Ascending aorta (tissue), 2 donors: Measurements from ENCODE around the gene LIPG. TPM values are rescaled to one million over a fixed set of nuclear protein-coding genes. Genes with fewer than 3 reads are reported as not detected.

Experiments
- DNase-seq, 2 donors: peaks; one replicate each; pipeline ENCODE4 v3.0.0-alpha.2; 2019; ENCODE audit warnings: low spot score in 2 of 2
- H3K27ac ChIP-seq, 2 donors: fragments of 200-600 bp; sonication (generic); one replicate each; pipeline ENCODE4 v1.5.1; 2016 to 2017; ENCODE audit warnings: mild to moderate bottlenecking in 1 of 2
- H3K27me3 ChIP-seq: fragments of 200-600 bp; sonication (generic); one replicate; pipeline ENCODE4 v1.5.1; 2017
- H3K36me3 ChIP-seq, 2 donors: fragments of 200-600 bp; sonication (generic); one replicate each; pipeline ENCODE4 v1.5.1; 2016
- H3K4me1 ChIP-seq, 2 donors: fragments of 200-600 bp; sonication (generic); one replicate each; pipeline ENCODE4 v1.5.1; 2016 to 2017; ENCODE audit warnings: mild to moderate bottlenecking in 1 of 2
- H3K4me3 ChIP-seq, 2 donors: fragments of 200-600 bp; sonication (generic); one replicate each; pipeline ENCODE4 v1.5.1; 2016 to 2017; ENCODE audit warnings: mild to moderate bottlenecking in 1 of 2
- H3K9me3 ChIP-seq, 2 donors: fragments of 200-600 bp; sonication (generic); one replicate each; pipeline ENCODE4 v1.5.1; 2016
- CTCF ChIP-seq, 3 experiments: fragments of 200-600 bp in 2 of 3; fragments of 450-650 bp in 1 of 3; sonication (generic) in 2 of 3; IDR thresholded peaks; one replicate each; pipeline ENCODE4 v1.5.1; 2016 to 2019; ENCODE audit warnings: antibody characterized with exemption in 3 of 3, mild to moderate bottlenecking in 1 of 3, moderate library complexity in 1 of 3
- intact Hi-C: fragments of 100-400 bp; cut with DNase I; formaldehyde crosslinking; loops from one replicate; pipeline ENCODE4 v1.15.1; 2023
- total RNA-seq: library from RNA; depleted of rRNA; stranded (reverse); fragments of >200 nt; gene quantifications from one replicate; pipeline ENCODE4 v1.1.0, GENCODE V29; 2016

Gene LIPG
- total RNA-seq, 1 donor from 2014 or later = 1.6 TPM

DNA sequence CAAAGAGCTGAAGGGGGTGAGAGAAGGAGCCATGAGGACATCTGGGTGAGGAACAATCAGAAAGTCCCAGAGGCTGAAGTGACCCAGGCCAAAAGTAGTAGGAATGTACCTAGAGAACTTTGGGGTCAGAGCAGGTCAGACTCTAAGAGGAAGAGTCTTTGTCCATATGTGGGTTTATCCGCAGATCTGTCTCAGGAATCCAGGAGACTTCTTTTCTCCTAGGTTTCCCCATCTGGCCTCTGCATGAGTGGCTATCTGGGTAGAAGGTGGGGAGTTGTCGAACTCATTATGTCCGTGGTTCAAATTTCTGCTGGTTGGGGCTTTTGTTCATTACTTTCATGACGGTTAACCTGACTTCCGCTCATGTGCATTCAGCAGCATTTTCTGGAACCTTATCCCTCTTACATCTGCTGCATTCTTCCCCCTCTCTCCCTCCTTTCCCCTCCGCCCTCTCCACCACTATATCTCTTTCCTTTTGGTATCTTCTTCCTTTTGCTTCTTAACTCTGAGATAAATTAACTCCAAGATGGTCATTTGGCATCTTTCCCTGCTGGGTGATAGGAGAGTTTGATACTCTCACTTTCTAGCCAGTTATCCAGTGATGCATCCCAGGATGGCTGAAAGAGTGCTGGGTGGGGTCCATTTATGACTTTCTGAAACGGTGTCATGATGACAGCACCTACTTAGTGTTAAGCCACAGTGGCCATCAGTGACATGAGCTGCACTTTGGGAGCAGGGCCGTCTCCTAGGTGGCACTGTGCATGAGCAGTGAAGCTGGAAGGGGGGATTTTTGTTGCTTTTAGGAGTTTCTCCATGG, 2.1 kb downstream of the LIPG start:
- Histone ChIP-seq H3K4me1 (peaks cover 0 to 19% of the 10 kb centered on the region in 2 donors), H3K27me3 (peaks cover 3% of the 10 kb centered on the region), H3K4me3 (no peak overlapping the region), H3K36me3 (no peaks in the 10 kb centered on the region), H3K9me3 (no peaks in the 10 kb centered on the region), H3K27ac (no peak overlapping the region)
- DNase-seq = no peak
- intact Hi-C loops = loop anchor here (5.0 kb wide), 1 partner anchor 293 kb away; no protein-coding TSS in a partner anchor
- TF ChIP-seq CTCF (IDR thresholded peaks at IDR 0.05) = no peak

GRCh38 chr18:49564518-49564834, 2.6 kb downstream of the LIPG start:
- no peak overlapping the region for H3K4me3 ChIP-seq
- H3K4me1 ChIP-seq = peaks cover 0 to 19% of the 10 kb centered on the region in 2 donors
- intact Hi-C loops = loop anchor here (5.0 kb wide), 1 partner anchor 293 kb away; no protein-coding TSS in a partner anchor
- DNase-seq = no peak
- H3K36me3 ChIP-seq = no peaks in the 10 kb centered on the region
- peaks cover 3% of the 10 kb centered on the region for H3K27me3 ChIP-seq
- H3K9me3 ChIP-seq = no peaks in the 10 kb centered on the region
- H3K27ac ChIP-seq = no peak overlapping the region
- TF ChIP-seq CTCF (IDR thresholded peaks at IDR 0.05) = no peak

- no peaks in the 10 kb centered on the region for H3K36me3 ChIP-seq
- H3K27me3 ChIP-seq = peaks cover 3% of the 10 kb centered on the region
- no peak for TF ChIP-seq CTCF (IDR thresholded peaks at IDR 0.05)
- H3K4me3 ChIP-seq = no peak overlapping the region
- DNase-seq = no peak
- peaks cover 0 to 19% of the 10 kb centered on the region in 2 donors for H3K4me1 ChIP-seq
- no peaks in the 10 kb centered on the region for H3K9me3 ChIP-seq
- intact Hi-C loops = no loop called here
- no peak overlapping the region for H3K27ac ChIP-seq
Measured at GRCh38 chr18:49565101-49565500, 3.2 kb downstream of the LIPG start.

- DNase-seq = no peak
- Histone ChIP-seq H3K27me3 (peaks cover 3% of the 10 kb centered on the region), H3K27ac (no peak overlapping the region), H3K4me1 (peaks cover 0 to 17% of the 10 kb centered on the region in 2 donors), H3K4me3 (no peak overlapping the region), H3K9me3 (no peaks in the 10 kb centered on the region), H3K36me3 (no peaks in the 10 kb centered on the region)
- no peak for TF ChIP-seq CTCF (IDR thresholded peaks at IDR 0.05)
- intact Hi-C loops = no loop called here
Measured at GRCh38 chr18:49565612-49566011, 3.8 kb downstream of the LIPG start.

DNA sequence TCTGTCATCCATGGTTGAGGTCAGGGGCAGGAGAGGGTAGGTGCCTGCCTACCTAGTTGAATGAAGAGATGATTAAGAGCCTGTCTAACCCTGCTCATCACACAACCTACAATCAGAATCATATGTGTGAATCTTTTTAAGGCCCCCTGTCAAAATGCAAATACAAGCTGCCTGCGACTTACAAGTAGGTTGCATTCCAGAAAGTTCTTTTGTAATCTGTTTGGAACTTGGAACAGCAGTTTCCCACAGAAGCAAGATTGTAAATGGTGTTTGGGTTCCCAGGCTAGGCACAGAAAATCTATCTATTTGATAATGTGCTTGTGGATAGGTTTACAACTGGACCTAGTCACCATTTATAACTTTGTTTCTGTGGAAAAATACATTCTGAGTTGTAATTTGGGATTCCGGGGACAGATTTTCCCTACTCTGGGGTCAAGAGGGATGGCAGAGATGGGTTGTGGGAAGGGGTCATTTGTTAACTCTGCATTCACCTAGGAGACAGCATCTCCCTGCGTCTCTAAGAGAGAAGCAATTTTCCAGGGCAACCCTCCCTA, 4.4 kb downstream of the LIPG start:
- no peak for TF ChIP-seq CTCF (IDR thresholded peaks at IDR 0.05)

More for the DNA sequence above, 4.4 kb downstream of the LIPG start:
- no peak overlapping the region for H3K27ac ChIP-seq
- H3K36me3 ChIP-seq = no peaks in the 10 kb centered on the region
- H3K4me3 ChIP-seq = no peak overlapping the region
- DNase-seq = no peak
- H3K9me3 ChIP-seq = no peaks in the 10 kb centered on the region
- peaks cover 0 to 11% of the 10 kb centered on the region in 2 donors for H3K4me1 ChIP-seq
- H3K27me3 ChIP-seq = peaks cover 3% of the 10 kb centered on the region
- intact Hi-C loops = no loop called here
